ENCODE measurements around the gene FSTL5.

- no peak for TF ChIP-seq BRCA1 (IDR thresholded peaks at IDR 0.05; ENCODE audit: low read depth, low read length)
- TF ChIP-seq, protein P1, sequence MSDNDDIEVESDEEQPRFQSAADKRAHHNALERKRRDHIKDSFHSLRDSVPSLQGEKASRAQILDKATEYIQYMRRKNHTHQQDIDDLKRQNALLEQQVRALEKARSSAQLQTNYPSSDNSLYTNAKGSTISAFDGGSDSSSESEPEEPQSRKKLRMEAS (IDR thresholded peaks at IDR 0.05) = no peak
These were observed 533.9 kb downstream of the FSTL5 start for GRCh38 chr4:161629694-161630441.

Data from H1 (cell line).